Adrenal gland (tissue), 12 donors: Measurements from ENCODE around the gene IL18RAP. TPM values are rescaled to one million over a fixed set of nuclear protein-coding genes. Genes with fewer than 3 reads are reported as not detected.

Experiments
- DNase-seq, 7 donors: peaks; one replicate each; pipeline ENCODE4 v3.0.0-alpha.2; 2019 to 2020
- H3K27ac ChIP-seq, 5 donors: fragments of 200-600 bp; sonication (generic) in 4 of 5; 1 replicate in 3 of 5; 2 replicates in 2 of 5; pipeline versions ENCODE4 v1.5.1 to v1.8.0; 2016 to 2020; ENCODE audit warnings: mild to moderate bottlenecking in 1 of 5
- H3K27me3 ChIP-seq: fragments of 200-600 bp; 2 replicates; pipeline ENCODE4 v1.8.0; 2021
- H3K36me3 ChIP-seq, 2 donors: fragments of 200-600 bp; replicated peaks in 1 of 2; 1 replicate in 1 of 2; 2 replicates in 1 of 2; pipeline versions ENCODE4 v1.5.1 to v1.8.0; 2018 to 2022
- H3K4me1 ChIP-seq, 2 donors: fragments of 200-600 bp; replicated peaks in 1 of 2; 1 replicate in 1 of 2; 2 replicates in 1 of 2; pipeline versions ENCODE4 v1.5.1 to v1.8.0; 2018 to 2021
- H3K4me3 ChIP-seq, 4 donors: fragments of 200-600 bp; sonication (generic) in 3 of 4; one replicate each; pipeline ENCODE4 v1.5.1; 2016 to 2018
- H3K9me3 ChIP-seq, 3 donors: fragments of 200-600 bp; sonication (generic) in 1 of 3; replicated peaks in 1 of 3; 1 replicate in 2 of 3; 2 replicates in 1 of 3; pipeline versions ENCODE4 v1.5.1 to v1.8.0; 2016 to 2021
- CTCF ChIP-seq, 6 experiments: fragments of 450-650 bp in 4 of 6; fragments of 200-600 bp in 2 of 6; sonication (generic) in 1 of 6; IDR thresholded peaks; 1 replicate in 5 of 6; 2 replicates in 1 of 6; pipeline versions ENCODE4 v1.5.1 to v1.8.0; 2016 to 2021; ENCODE audit warnings: antibody characterized with exemption in 6 of 6, mild to moderate bottlenecking in 2 of 6, moderate library complexity in 1 of 6
- POLR2A ChIP-seq, 2 donors: fragments of 450-650 bp; IDR thresholded peaks; one replicate each; pipeline ENCODE4 v1.6.1; 2017; ENCODE audit warnings: antibody characterized with exemption in 2 of 2, mild to moderate bottlenecking in 2 of 2, moderate library complexity in 1 of 2
- WGBS, 4 donors: extraction: QIAGEN DNeasy Blood & Tissue Kit in 2 of 4; methylation state at CpG; one replicate each; pipeline versions ENCODE4 v1.1.5 to v1.1.7; 2013 to 2017; 5-methylcytosine and 5-hydroxymethylcytosine counted together
- intact Hi-C, 2 donors: fragments of 100-400 bp; cut with DNase I; formaldehyde crosslinking; loops; one replicate each; pipeline versions ENCODE4 v1.14.1 to v1.15.0; 2022 to 2023
- polyA plus RNA-seq, 3 donors: library from polyadenylated mRNA; stranded (reverse); fragments of 200-250 nt in 2 of 3; fragments of 350-450 nt in 1 of 3; fragmentation: Illumina TruSeq in 1 of 3; extraction: RNeasy Lipid Tissue Mini Kit (QIAGEN cat#74804) in 1 of 3; gene quantifications; one replicate each; pipeline ENCODE4 v1.2.3, GENCODE V29; 2013 to 2014
- total RNA-seq, 9 donors: library from RNA; depleted of rRNA in 4 of 9; stranded (reverse); fragments of >200 nt in 4 of 9; fragments of 120-200 nt in 1 of 9; fragmentation: NEBNext Ultra II Directional in 1 of 9; extraction: Animal tissue kit (Norgen Biotek cat#: 25700) in 1 of 9; gene quantifications; one replicate each; pipeline versions ENCODE4 v1.1.0 to v1.2.4, GENCODE V29; 2013 to 2023
- donor health status: healthy with polysubstance abuse.
- donor health status: Bipolar disorder and iron deficiency.
- donor health status: DM: yes; HTN: yes; CAD: no.
- donor health status: DM: no; HTN: no; CAD: no.
- donor health status: DM: no; HTN: no; CAD: no.
- donor health status: DM: yes; HTN: yes; CAD: no.

IL18RAP gene
- total and polyA plus RNA-seq, 12 donors, result 0.14 to 1.4 (median 0.29) TPM; not detected in 1

DNA sequence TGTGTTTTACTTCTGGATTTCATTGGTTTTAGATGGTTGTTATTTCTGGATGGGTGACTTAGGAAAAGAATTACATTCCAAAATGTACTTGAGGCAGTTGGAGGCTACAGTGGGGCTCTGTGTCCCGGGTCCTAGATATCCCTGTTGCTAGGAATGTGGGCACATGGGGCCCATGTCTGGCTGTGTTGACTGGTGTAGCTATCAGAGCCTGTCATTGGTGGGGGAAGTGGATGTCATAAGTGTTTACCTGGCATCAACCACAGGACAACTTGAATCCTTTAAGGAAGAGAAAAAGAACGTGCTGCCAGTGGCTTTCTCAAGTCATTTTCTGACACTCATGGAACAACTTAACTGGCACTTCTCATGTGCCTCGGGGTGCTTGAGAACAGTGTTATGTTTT, 37.0 kb upstream of the IL18RAP start:
- TF ChIP-seq CTCF (IDR thresholded peaks at IDR 0.05) (no peak), POLR2A (IDR thresholded peaks at IDR 0.05) (no peak)
- Histone ChIP-seq H3K4me1 (no peaks in the 10 kb centered on the region), H3K36me3 (no peaks in the 10 kb centered on the region), H3K4me3 (no peak overlapping the region), H3K27ac (no peak overlapping the region), H3K27me3 (no peaks in the 10 kb centered on the region), H3K9me3 (peaks cover 0 to 12% (median 0%) of the 10 kb centered on the region in 3 donors)
- intact Hi-C loops, result no loop called here
- 67 to 75% (median 69%) methylated on average over 3 of the region's 3 CpGs for WGBS, 4 donors
- no peak for DNase-seq

DNA sequence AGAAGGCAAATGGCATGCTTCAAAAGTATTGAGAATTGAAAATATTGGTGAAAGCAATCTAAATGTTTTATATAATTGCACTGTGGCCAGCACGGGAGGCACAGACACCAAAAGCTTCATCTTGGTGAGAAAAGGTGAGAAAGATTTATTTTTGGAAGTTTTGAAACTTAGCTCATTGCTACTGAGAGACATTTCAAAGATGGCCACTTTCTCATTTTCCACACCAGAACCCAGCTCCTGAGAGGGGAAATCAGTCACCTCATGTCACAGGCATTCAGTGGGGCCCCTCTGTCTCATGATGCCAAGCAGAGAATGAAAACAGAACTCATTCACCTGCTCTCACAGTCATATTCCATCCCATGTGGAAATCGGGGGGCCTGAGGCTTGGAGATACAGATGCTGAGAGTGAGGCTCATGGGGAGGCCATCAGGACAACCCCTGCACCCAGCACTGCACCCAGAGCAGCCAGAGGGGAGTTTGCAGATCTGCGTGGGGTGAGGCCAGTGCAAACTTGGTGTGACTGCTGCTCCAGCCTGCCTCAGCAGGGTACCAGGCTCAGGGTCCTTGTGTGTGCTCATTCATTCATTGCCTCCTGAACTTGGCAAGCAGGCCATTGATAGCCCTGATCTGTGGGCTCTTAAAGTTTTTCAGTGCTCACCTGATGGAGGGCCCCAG, 36.0 kb upstream of the IL18RAP start:
- peaks cover 0 to 12% (median 0%) of the 10 kb centered on the region in 3 donors for H3K9me3 ChIP-seq
- intact Hi-C loops, result no loop called here
- H3K4me3 ChIP-seq, result no peak overlapping the region
- no peak for TF ChIP-seq POLR2A (IDR thresholded peaks at IDR 0.05)
- no peak for TF ChIP-seq CTCF (IDR thresholded peaks at IDR 0.05)
- no peaks in the 10 kb centered on the region for H3K36me3 ChIP-seq
- H3K27ac ChIP-seq, result no peak overlapping the region
- no peaks in the 10 kb centered on the region for H3K4me1 ChIP-seq
- no peaks in the 10 kb centered on the region for H3K27me3 ChIP-seq
- WGBS, 4 donors, result 52 to 75% (median 72%) methylated on average over 2 to 3 of the region's 3 CpGs
- DNase-seq, result no peak

- Histone ChIP-seq H3K4me3 (no peak overlapping the region), H3K4me1 (no peaks in the 10 kb centered on the region), H3K9me3 (peaks cover 0 to 8% (median 0%) of the 10 kb centered on the region in 3 donors), H3K27me3 (no peaks in the 10 kb centered on the region), H3K27ac (no peak overlapping the region), H3K36me3 (no peaks in the 10 kb centered on the region)
- no peak for TF ChIP-seq CTCF (IDR thresholded peaks at IDR 0.05)
- TF ChIP-seq POLR2A (IDR thresholded peaks at IDR 0.05), result no peak
- 76 to 85% (median 83%) methylated on average over 3 to 7 of the region's 7 CpGs for WGBS, 4 donors
- DNase-seq, result no peak
- intact Hi-C loops, result no loop called here
Measured at GRCh38 chr2:102387763-102388546, 35.0 kb upstream of the IL18RAP start.

DNA sequence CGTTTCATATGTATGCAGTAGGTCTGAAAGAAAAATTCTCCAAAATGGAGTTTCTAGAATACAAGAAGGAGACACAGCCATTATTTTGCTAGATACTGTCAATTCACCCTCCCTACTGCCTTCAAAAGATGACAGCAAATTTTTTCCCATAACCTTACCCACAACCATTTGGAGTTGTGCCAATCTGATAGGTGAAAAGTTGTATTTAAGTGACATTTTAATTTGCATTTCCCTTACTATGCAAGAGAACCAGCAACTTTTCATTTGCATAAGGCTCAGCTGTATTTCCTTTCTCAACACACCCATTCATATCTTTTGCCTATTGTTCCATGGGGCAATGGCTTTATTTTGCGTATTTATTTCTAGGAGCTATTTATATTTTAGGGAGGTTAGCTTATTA, 31.4 kb upstream of the IL18RAP start:
- Histone ChIP-seq H3K9me3 (no peaks in the 10 kb centered on the region), H3K36me3 (no peaks in the 10 kb centered on the region), H3K4me1 (no peaks in the 10 kb centered on the region), H3K4me3 (no peak overlapping the region), H3K27me3 (no peaks in the 10 kb centered on the region), H3K27ac (no peak overlapping the region)
- TF ChIP-seq POLR2A (IDR thresholded peaks at IDR 0.05) (no peak), CTCF (IDR thresholded peaks at IDR 0.05) (no peak)
- DNase-seq, result no peak
- WGBS, 4 donors, result 71 to 86% (median 76%) methylated on average over 2 of the region's 2 CpGs
- intact Hi-C loops, result no loop called here
